A673 (cell line): ENCODE measurements around the gene SYK. TPM values are rescaled to one million over a fixed set of nuclear protein-coding genes. Genes with fewer than 3 reads are reported as not detected.

Source experiments
- BruUV-seq: library from RNA; stranded (reverse); fragments of 400-500 nt; replicated peaks from 2 replicates; lab custom pipeline; 2021; lab: Mats Ljungman, UMichigan
- CTCF ChIA-PET: fragments of 300-600 bp; sonication (Branson Sonifier 250); formaldehyde crosslinking; loops from one replicate; lab custom pipeline; 2022; ENCODE audit warnings: antibody characterized with exemption; lab: Charles Lee
- POLR2A ChIA-PET: fragments of 300-600 bp; sonication (Branson Sonifier 250); formaldehyde crosslinking; loops from one replicate; lab custom pipeline; 2022; ENCODE audit warnings: antibody characterized with exemption; ENCODE audit not compliant: low non-redundant PET; lab: Charles Lee
- DNase-seq: peaks from one replicate; pipeline ENCODE4 v3.0.0-alpha.2; 2015; ENCODE audit warnings: low spot score
- H3K27ac ChIP-seq: fragments of 200-600 bp; sonication (generic); 2 replicates; pipeline ENCODE4 v1.5.1; 2016; ENCODE audit warnings: mixed run types, low read depth, mild to moderate bottlenecking, mixed read lengths, antibody characterized with exemption, low read length; ENCODE audit not compliant: poor library complexity, severe bottlenecking
- H3K27me3 ChIP-seq: fragments of 200-600 bp; sonication (generic); replicated peaks from 2 replicates; pipeline ENCODE4 v1.6.1; 2017; ENCODE audit warnings: mixed run types, low read depth, mild to moderate bottlenecking, mixed read lengths, antibody characterized with exemption, low read length; ENCODE audit not compliant: insufficient read depth, poor library complexity
- H3K36me3 ChIP-seq: fragments of 200-600 bp; sonication (generic); 2 replicates; pipeline ENCODE4 v1.6.1; 2016; ENCODE audit warnings: mixed run types, mild to moderate bottlenecking, mixed read lengths, antibody characterized with exemption, low read length; ENCODE audit not compliant: insufficient read depth, poor library complexity, severe bottlenecking
- H3K4me1 ChIP-seq: fragments of 200-600 bp; sonication (generic); 2 replicates; pipeline ENCODE4 v1.6.1; 2017; ENCODE audit warnings: mixed run types, mild to moderate bottlenecking, mixed read lengths, antibody characterized with exemption, low read length; ENCODE audit not compliant: insufficient read depth, poor library complexity, severe bottlenecking
- H3K4me3 ChIP-seq: fragments of 200-600 bp; sonication (generic); 2 replicates; pipeline ENCODE4 v1.5.1; 2016; ENCODE audit warnings: low read depth, mixed run types, mild to moderate bottlenecking, mixed read lengths, low read length; ENCODE audit not compliant: poor library complexity, severe bottlenecking
- H3K9me3 ChIP-seq: fragments of 200-600 bp; sonication (generic); 2 replicates; pipeline ENCODE4 v1.6.1; 2016; ENCODE audit warnings: mixed run types, low read depth, mild to moderate bottlenecking, mixed read lengths, antibody characterized with exemption, low read length; ENCODE audit not compliant: poor library complexity, severe bottlenecking
- CTCF ChIP-seq: fragments of 300-800, 200-600 bp; sonication (generic); conservative IDR thresholded peaks from 2 replicates; pipeline ENCODE4 v1.5.1; 2017; ENCODE audit warnings: low read depth, mild to moderate bottlenecking, antibody characterized with exemption, low read length, moderate library complexity, mixed read lengths
- EZH2 ChIP-seq: fragments of 200-600 bp; sonication (generic); IDR thresholded peaks from 2 replicates; pipeline ENCODE4 v1.6.1; 2017; ENCODE audit warnings: borderline replicate concordance, low read depth, mild to moderate bottlenecking, mixed read lengths, antibody characterized with exemption, low read length; ENCODE audit not compliant: poor library complexity, severe bottlenecking
- intact Hi-C: fragments of 100-400 bp; cut with micrococcal nuclease; formaldehyde crosslinking; loops from one replicate; pipeline ENCODE4 v1.10.0; 2022; ENCODE audit not compliant: unreplicated experiment
- total RNA-seq: library from RNA; stranded (reverse); gene quantifications from 2 replicates; pipeline ENCODE4 v1.2.3, GENCODE V29; 2021

The SYK gene
- total RNA-seq, 1 experiment from 2014 or later, result 14.9 TPM

GRCh38 chr9:90925581-90926257 is 124.1 kb downstream of the SYK start:
- H3K4me3 ChIP-seq, result no peak overlapping the region
- H3K9me3 ChIP-seq, result no peaks in the 10 kb centered on the region
- CTCF ChIA-PET, result no interaction called here
- no peaks in the 10 kb centered on the region for H3K27me3 ChIP-seq
- TF ChIP-seq EZH2, result no peak
- no peak for TF ChIP-seq CTCF
- no TSS peak for BruUV-seq
- H3K4me1 ChIP-seq, result peaks cover 15% of the 10 kb centered on the region
- intact Hi-C loops, result no loop called here
- POLR2A ChIA-PET, result no interaction called here
- no peak overlapping the region for H3K27ac ChIP-seq
- no peaks in the 10 kb centered on the region for H3K36me3 ChIP-seq
- DNase-seq, result peak; percentile 15

DNA sequence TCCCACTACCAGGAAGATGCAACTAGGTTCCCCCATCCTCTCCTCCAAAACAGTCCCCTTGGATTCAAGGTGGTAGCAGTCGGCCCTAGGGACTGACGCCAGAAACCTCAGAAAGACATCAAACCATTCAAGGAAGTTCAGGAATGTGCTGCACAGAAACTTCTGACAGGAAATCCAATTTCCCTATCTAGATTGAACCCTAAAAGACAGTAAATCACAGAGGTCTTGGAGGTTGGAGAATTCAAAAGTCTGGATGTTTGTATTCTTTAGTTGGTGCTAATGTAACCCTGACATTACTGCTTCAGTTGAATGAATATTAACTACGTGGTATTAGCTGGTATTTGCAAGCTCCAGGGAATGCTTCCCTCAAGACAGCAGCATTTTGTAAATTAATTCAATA is 125.3 kb downstream of the SYK start:
- no TSS peak for BruUV-seq
- TF ChIP-seq EZH2 (no peak), CTCF (no peak)
- peak; percentile 24 for DNase-seq

GRCh38 chr9:90927496-90927895 is 125.9 kb downstream of the SYK start:
- DNase-seq, result no peak
- H3K27me3 ChIP-seq, result no peaks in the 10 kb centered on the region
- peaks cover 15% of the 10 kb centered on the region for H3K4me1 ChIP-seq
- no peaks in the 10 kb centered on the region for H3K9me3 ChIP-seq
- CTCF ChIA-PET, result no interaction called here
- H3K4me3 ChIP-seq, result no peak overlapping the region
- BruUV-seq, result no TSS peak
- H3K36me3 ChIP-seq, result no peaks in the 10 kb centered on the region
- H3K27ac ChIP-seq, result no peak overlapping the region
- intact Hi-C loops, result no loop called here
- POLR2A ChIA-PET, result no interaction called here
- TF ChIP-seq EZH2 (no peak), CTCF (no peak)

More for the DNA sequence above, 125.3 kb downstream of the SYK start:
- H3K27me3 ChIP-seq, result no peaks in the 10 kb centered on the region
- ChIA-PET POLR2A (no interaction called here), CTCF (no interaction called here)
- H3K4me1 ChIP-seq, result peaks cover 15% of the 10 kb centered on the region
- intact Hi-C loops, result no loop called here
- H3K4me3 ChIP-seq, result no peak overlapping the region
- H3K9me3 ChIP-seq, result no peaks in the 10 kb centered on the region
- H3K36me3 ChIP-seq, result no peaks in the 10 kb centered on the region
- H3K27ac ChIP-seq, result no peak overlapping the region
